Activated naive CD8-positive, alpha-beta T cell treated with anti-CD3 and anti-CD28 coated beads for 36 hours (primary cell): ENCODE results near the gene RNF157. TPM values are rescaled to one million over a fixed set of nuclear protein-coding genes. Genes with fewer than 3 reads are reported as not detected.

Experiments used
- DNase-seq: peaks from one replicate; pipeline ENCODE4 v3.0.0; 2021
- H3K27ac Mint-ChIP-seq: one replicate; pipeline ENCODE4 v1.8.0; 2022; ENCODE audit warnings: mild to moderate bottlenecking, moderate library complexity, mixed read lengths
- H3K27me3 Mint-ChIP-seq: one replicate; pipeline ENCODE4 v1.8.0; 2022; ENCODE audit warnings: mild to moderate bottlenecking, mixed read lengths
- H3K36me3 Mint-ChIP-seq: one replicate; pipeline ENCODE4 v1.8.0; 2021; ENCODE audit warnings: mild to moderate bottlenecking, mixed read lengths
- H3K4me1 Mint-ChIP-seq: one replicate; pipeline ENCODE4 v1.8.0; 2021; ENCODE audit warnings: mixed read lengths
- H3K4me3 Mint-ChIP-seq: one replicate; pipeline ENCODE4 v1.8.0; 2022; ENCODE audit warnings: mild to moderate bottlenecking, moderate library complexity, mixed read lengths
- H3K9me3 Mint-ChIP-seq: one replicate; pipeline ENCODE4 v1.8.0; 2022; ENCODE audit warnings: mixed read lengths
- total RNA-seq, 2 experiments: library from RNA; stranded (reverse); gene quantifications; one replicate each; pipeline ENCODE4 v1.2.3, GENCODE V29; 2021

Gene RNF157
- total RNA-seq, 2 experiments from 2014 or later, result 30.4 to 34.7 TPM

DNA sequence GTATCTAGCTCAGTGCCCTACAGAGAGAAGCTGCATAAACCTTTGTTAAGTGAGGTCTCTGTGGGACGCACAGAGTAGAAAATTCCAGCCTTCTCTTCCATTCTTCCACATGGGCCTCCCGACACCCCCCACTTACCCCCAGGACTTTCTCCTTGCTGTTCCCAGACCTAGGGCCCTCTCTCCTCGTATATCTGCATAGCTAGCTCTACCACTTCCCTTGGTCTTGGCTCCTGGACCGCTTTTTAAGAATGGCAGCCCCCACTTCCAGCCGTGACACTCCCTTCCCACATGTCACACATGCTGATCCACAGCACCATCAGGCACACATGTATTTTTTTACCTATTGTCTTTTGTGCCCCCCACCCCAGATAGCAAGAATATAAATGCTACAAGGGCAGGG is 82.5 kb downstream of the RNF157 start:
- H3K4me1 Mint-ChIP-seq, result peaks cover 23% of the 10 kb centered on the region
- peaks cover 20% of the 10 kb centered on the region for H3K36me3 Mint-ChIP-seq
- H3K27me3 Mint-ChIP-seq, result no peaks in the 10 kb centered on the region
- DNase-seq, result no peak
- H3K9me3 Mint-ChIP-seq, result no peaks in the 10 kb centered on the region
- H3K27ac Mint-ChIP-seq, result no peak overlapping the region
- H3K4me3 Mint-ChIP-seq, result no peak overlapping the region

DNA sequence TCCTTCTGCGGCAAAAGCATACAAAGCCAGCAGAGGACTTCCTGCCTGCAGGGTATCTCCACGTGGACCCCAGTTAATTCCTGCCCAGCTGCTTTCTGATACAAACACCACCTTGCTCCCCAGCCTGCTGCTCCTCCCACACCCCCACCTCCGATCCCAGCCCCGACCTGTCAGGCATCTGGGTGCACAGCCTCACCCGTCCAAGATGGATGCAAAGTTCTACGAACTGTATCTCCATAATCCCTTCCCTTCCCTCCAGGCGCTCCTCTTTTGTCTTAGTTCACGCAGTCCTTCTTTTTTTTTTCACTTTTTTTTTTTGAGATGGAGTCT is 83.7 kb downstream of the RNF157 start:
- Mint-ChIP-seq H3K27ac (no peak overlapping the region), H3K4me3 (no peak overlapping the region), H3K36me3 (peaks cover 27% of the 10 kb centered on the region), H3K9me3 (no peaks in the 10 kb centered on the region), H3K4me1 (peaks cover 34% of the 10 kb centered on the region), H3K27me3 (no peaks in the 10 kb centered on the region)
- DNase-seq, result no peak

- H3K36me3 Mint-ChIP-seq, result peaks cover 32% of the 10 kb centered on the region
These were observed 84.2 kb downstream of the RNF157 start for GRCh38 chr17:76155988-76156661.

GRCh38 chr17:76154936-76155845 is 85.1 kb downstream of the RNF157 start:
- H3K27ac Mint-ChIP-seq, result no peak overlapping the region
- no peak for DNase-seq
- peaks cover 37% of the 10 kb centered on the region for H3K36me3 Mint-ChIP-seq
- H3K27me3 Mint-ChIP-seq, result no peaks in the 10 kb centered on the region
- H3K9me3 Mint-ChIP-seq, result no peaks in the 10 kb centered on the region
- H3K4me3 Mint-ChIP-seq, result no peak overlapping the region
- peaks cover 44% of the 10 kb centered on the region for H3K4me1 Mint-ChIP-seq

More at GRCh38 chr17:76155988-76156661, 84.2 kb downstream of the RNF157 start:
- no peaks in the 10 kb centered on the region for H3K9me3 Mint-ChIP-seq
- H3K27me3 Mint-ChIP-seq, result no peaks in the 10 kb centered on the region
- H3K4me3 Mint-ChIP-seq, result no peak overlapping the region
- H3K4me1 Mint-ChIP-seq, result peaks cover 39% of the 10 kb centered on the region
- H3K27ac Mint-ChIP-seq, result peak overlapping the region; percentile 14
- DNase-seq, result no peak

DNA sequence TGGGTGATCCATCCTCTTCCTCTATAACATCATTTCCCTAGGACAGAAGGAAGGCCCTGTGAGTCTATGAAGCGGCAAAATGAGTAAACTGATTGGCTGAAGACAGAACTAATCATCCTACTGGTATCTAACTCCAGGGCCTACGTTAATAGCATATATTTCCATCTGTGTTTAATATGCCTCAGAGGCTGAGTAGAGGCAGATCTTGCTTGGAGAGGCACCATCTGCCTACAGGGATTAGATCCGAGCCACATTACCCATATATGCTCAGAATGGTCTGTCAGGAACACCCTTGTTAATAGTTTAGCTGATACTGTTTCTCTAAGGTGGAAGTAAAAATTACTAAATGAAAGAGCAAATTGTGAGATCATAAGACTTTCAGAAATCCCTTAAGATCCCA is 86.0 kb downstream of the RNF157 start:
- Mint-ChIP-seq H3K36me3 (peaks cover 35% of the 10 kb centered on the region), H3K9me3 (no peaks in the 10 kb centered on the region), H3K27me3 (no peaks in the 10 kb centered on the region), H3K4me3 (no peak overlapping the region), H3K27ac (peak overlapping the region; percentile 59), H3K4me1 (peaks cover 44% of the 10 kb centered on the region)
- no peak for DNase-seq

DNA sequence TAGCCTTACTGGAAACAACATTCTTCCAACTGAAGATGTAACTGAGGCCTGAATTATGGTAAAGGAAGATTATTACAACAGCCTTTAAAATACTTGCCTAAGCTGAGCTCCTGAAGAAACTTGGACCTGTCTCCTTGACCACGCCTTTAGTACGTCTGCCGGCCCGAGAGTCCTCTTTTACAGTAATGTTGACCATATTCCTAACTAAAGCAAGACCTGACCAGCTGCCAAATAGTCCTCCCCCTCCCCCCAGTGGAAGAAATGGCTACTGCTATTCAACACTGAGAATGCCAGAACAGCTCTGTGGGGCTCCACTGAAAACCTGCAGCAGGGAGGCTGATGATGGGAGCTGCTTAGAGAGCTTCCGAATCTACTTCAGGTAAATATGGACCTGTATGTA is 86.7 kb downstream of the RNF157 start:
- H3K4me3 Mint-ChIP-seq, result no peak overlapping the region
- H3K4me1 Mint-ChIP-seq, result peaks cover 45% of the 10 kb centered on the region
- no peaks in the 10 kb centered on the region for H3K27me3 Mint-ChIP-seq
- H3K9me3 Mint-ChIP-seq, result no peaks in the 10 kb centered on the region
- DNase-seq, result no peak
- H3K36me3 Mint-ChIP-seq, result peaks cover 34% of the 10 kb centered on the region
- H3K27ac Mint-ChIP-seq, result peak overlapping the region; percentile 59

- H3K27ac Mint-ChIP-seq, result peak overlapping the region; percentile 78
- peaks cover 34% of the 10 kb centered on the region for H3K36me3 Mint-ChIP-seq
- DNase-seq, result no peak
- H3K9me3 Mint-ChIP-seq, result no peaks in the 10 kb centered on the region
- H3K27me3 Mint-ChIP-seq, result no peaks in the 10 kb centered on the region
- H3K4me1 Mint-ChIP-seq, result peaks cover 45% of the 10 kb centered on the region
- H3K4me3 Mint-ChIP-seq, result no peak overlapping the region
These were observed 87.1 kb downstream of the RNF157 start for GRCh38 chr17:76153202-76153601.

GRCh38 chr17:76152591-76152990 is 87.7 kb downstream of the RNF157 start:
- Mint-ChIP-seq H3K36me3 (peaks cover 35% of the 10 kb centered on the region), H3K27ac (peak overlapping the region; percentile 78), H3K4me1 (peaks cover 45% of the 10 kb centered on the region), H3K27me3 (no peaks in the 10 kb centered on the region), H3K4me3 (no peak overlapping the region), H3K9me3 (no peaks in the 10 kb centered on the region)
- DNase-seq, result no peak

DNA sequence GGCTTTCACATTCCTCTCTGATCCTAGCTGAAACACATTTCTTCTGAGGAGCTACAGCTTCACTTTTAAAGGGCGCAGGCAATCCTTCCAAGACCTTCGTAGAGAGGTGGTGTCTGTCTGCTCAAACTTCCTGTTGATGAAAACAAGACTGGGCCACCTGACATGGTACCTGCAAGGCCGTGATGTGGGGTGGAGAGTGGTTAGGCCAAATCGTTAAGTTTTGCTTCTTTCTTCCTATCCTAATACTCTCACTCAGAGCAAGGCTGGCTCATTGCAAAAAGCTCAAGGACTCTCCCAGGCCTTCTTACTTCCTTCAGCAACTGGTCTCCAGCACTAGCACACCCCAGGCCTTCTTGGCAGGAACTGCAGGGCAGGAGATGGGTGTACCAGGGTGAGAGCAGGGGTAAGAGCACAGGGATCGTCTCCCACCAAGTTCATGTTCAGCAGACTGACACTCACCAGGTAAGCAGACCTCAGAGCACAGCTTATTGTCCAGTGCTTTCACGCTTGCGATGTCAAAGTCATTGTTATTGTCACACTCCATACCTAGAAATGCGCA is 88.3 kb downstream of the RNF157 start:
- peak overlapping the region; percentile 78 for H3K27ac Mint-ChIP-seq
- no peaks in the 10 kb centered on the region for H3K9me3 Mint-ChIP-seq
- H3K4me3 Mint-ChIP-seq, result no peak overlapping the region
- H3K36me3 Mint-ChIP-seq, result peaks cover 38% of the 10 kb centered on the region
- peaks cover 49% of the 10 kb centered on the region for H3K4me1 Mint-ChIP-seq
- no peaks in the 10 kb centered on the region for H3K27me3 Mint-ChIP-seq
- no peak for DNase-seq

DNA sequence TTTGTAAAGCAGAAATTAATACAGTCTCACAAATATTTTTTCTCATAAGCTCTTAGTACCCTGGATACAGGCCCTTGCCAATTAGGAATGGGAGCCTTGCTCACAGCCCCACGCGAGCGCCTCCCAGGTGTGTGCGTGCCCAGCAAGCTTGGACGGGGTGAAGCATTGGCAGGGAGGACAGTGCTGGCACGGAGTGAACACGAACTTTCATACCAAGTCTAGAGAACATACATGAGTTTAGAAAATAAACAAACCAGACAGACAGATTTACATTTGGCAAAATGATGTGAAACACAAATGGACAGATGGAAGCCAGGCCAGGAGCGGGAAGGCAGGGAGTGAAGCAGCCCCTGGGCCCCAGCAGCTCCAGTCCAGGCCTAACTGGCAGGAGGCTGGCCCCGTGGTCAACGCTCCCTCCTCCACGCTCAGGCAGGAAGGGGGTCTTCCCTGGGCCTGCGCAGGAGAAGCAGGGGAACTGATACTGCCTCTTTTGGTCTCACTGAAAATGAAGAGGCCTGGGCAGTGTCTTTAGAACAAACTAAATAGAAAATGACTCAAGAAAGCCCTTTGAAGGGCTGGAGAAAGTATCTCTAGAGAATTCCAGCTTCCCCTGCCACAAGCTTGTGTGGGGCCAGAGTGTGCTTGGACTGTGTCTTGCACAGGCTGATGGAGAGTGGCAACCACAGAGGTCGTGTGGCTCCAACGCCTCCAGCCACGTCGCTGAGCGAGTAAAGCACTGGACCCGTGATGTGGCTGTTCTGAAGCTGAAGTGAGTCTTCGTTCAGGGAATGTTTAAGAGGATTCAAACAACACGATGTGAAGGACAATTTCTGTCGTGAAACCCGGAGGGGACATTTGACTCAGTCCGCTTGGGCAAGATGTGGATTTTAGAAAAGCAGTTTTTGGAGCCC is 89.3 kb downstream of the RNF157 start:
- no peaks in the 10 kb centered on the region for H3K9me3 Mint-ChIP-seq
- peaks cover 41% of the 10 kb centered on the region for H3K36me3 Mint-ChIP-seq
- peaks cover 57% of the 10 kb centered on the region for H3K4me1 Mint-ChIP-seq
- peak overlapping the region; percentile 78 for H3K27ac Mint-ChIP-seq
- DNase-seq, result no peak
- H3K27me3 Mint-ChIP-seq, result no peaks in the 10 kb centered on the region
- no peak overlapping the region for H3K4me3 Mint-ChIP-seq

DNA sequence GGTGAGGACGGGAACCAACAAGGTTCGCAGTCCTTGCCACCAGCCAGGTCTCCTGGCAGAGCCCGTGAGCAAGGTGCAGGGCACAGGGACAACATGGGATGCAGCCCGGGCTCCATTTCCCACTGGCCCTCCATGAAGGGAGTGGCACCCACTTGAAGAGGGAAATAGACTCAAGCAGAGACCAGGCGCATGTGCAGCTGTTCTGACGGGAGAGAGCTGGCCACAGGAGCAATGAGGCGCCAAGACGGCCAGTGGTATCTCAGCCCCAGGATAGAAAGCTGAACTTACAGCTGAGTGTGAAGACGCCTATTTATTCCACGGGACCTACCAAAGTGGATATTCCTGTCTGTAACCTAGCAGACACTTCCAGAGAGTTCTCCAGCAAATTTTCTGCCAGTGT is 91.1 kb downstream of the RNF157 start:
- H3K4me1 Mint-ChIP-seq, result peaks cover 66% of the 10 kb centered on the region
- no peak overlapping the region for H3K27ac Mint-ChIP-seq
- no peak overlapping the region for H3K4me3 Mint-ChIP-seq
- peaks cover 45% of the 10 kb centered on the region for H3K36me3 Mint-ChIP-seq
- no peaks in the 10 kb centered on the region for H3K9me3 Mint-ChIP-seq
- DNase-seq, result no peak
- H3K27me3 Mint-ChIP-seq, result no peaks in the 10 kb centered on the region

- Mint-ChIP-seq H3K27me3 (no peaks in the 10 kb centered on the region), H3K9me3 (no peaks in the 10 kb centered on the region), H3K4me3 (no peak overlapping the region), H3K4me1 (peaks cover 65% of the 10 kb centered on the region), H3K36me3 (peaks cover 42% of the 10 kb centered on the region), H3K27ac (no peak overlapping the region)
- no peak for DNase-seq
These were observed 92.3 kb downstream of the RNF157 start for GRCh38 chr17:76148015-76148326.

DNA sequence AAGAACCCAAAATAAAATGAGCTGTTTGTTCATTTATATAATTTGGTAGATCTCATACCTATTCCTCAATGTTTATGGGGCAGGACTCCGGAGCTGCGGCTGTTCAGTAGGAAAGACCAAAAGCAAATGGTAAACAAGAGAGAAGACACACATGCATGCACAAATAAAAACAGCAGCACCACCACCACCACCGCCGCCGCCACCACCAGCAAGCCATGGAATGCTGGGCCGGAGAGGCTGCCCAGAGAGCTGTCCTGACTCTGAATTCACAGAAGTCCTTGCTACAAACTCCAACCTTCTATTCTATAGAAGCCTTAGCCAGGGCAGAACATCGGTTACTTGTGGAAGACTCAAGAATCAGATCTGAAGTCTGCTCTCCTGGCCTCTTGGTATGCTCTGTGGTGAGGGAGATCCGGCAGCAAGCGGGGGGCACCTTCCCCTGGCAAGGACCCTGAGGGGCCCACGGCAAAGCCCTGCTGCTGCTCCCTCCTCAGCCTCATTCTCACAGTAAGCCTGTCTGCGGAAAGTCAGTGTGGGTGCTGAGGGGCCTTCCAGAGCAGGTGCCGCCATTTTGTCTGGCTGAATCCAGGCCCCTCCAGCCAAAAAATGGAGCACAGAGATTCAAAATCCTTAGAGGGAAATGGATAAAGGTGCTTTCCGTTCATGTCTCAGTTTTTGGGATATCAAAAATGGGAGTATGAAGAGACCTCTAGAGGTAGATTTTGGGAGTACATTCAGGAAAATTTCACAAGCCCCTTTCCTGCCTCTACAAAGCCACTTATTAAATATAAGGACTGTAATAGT is 92.9 kb downstream of the RNF157 start:
- no peaks in the 10 kb centered on the region for H3K27me3 Mint-ChIP-seq
- DNase-seq, result no peak
- no peaks in the 10 kb centered on the region for H3K9me3 Mint-ChIP-seq
- H3K36me3 Mint-ChIP-seq, result peaks cover 40% of the 10 kb centered on the region
- peak overlapping the region; percentile 93 for H3K27ac Mint-ChIP-seq
- H3K4me3 Mint-ChIP-seq, result no peak overlapping the region
- H3K4me1 Mint-ChIP-seq, result peaks cover 65% of the 10 kb centered on the region
